GM19238 (cell line): ENCODE results near the gene CCDC159.
"Not testable (repeated sequence)": the region's sequence is repeated elsewhere in the genome, so short reads cannot be mapped to it uniquely, and the experiment has no call there.

Experiments used
- DNase-seq: peaks from one replicate; pipeline ENCODE4 v3.0.0; 2011; ENCODE audit warnings: low spot score; ENCODE audit not compliant: insufficient read length

CCDC159 gene

GRCh38 chr19:11346104-11346940, at the start of gene CCDC159, which contains the start of gene TMEM205:
Gene CCDC159 (plus strand): TSS chr19:11346519. CDS start chr19:11346607, 88 bp downstream.
Gene TMEM205 (minus strand): TSS chr19:11346268. CDS start chr19:11345619, 649 bp downstream.
- peak; percentile 97 for DNase-seq

- no peak for DNase-seq
Measured at GRCh38 chr19:11299946-11300810, 46.1 kb upstream of the CCDC159 start.

GRCh38 chr19:11300811-11301120, 45.6 kb upstream of the CCDC159 start:
- DNase-seq: no peak

- no peak for DNase-seq
Measured at GRCh38 chr19:11304936-11305335, 41.4 kb upstream of the CCDC159 start.

- DNase-seq: no peak
Measured at GRCh38 chr19:11306337-11306736, 40.0 kb upstream of the CCDC159 start.

GRCh38 chr19:11320278-11320995, 25.9 kb upstream of the CCDC159 start:
- DNase-seq: not testable (repeated sequence)

GRCh38 chr19:11321191-11322126, 24.9 kb upstream of the CCDC159 start:
- no peak for DNase-seq

- no peak for DNase-seq
Measured at GRCh38 chr19:11322269-11323024, 23.9 kb upstream of the CCDC159 start.

DNA sequence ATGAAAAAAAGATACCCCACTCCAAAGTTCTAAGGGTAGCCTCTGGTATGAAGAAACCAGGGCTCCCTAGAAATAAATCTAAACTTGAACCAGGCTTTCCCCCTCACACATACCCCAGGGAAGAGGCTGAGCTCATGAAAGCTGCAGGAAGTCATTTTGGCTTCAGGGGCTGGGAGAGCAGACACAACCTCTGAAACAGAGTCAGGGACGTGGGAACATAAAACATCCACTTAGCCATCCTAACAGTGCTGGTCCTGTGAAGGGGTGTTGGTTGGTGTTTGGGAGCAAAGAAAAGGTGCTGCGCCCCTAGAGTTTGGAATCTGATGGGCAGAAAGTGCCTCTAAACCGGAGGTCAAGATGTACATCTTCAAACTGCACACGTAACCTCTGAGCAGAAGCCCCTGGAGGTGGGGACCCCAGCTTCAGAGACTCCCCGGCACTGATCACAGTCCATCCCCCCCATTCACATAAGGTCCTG, 22.7 kb upstream of the CCDC159 start:
- no peak for DNase-seq

DNA sequence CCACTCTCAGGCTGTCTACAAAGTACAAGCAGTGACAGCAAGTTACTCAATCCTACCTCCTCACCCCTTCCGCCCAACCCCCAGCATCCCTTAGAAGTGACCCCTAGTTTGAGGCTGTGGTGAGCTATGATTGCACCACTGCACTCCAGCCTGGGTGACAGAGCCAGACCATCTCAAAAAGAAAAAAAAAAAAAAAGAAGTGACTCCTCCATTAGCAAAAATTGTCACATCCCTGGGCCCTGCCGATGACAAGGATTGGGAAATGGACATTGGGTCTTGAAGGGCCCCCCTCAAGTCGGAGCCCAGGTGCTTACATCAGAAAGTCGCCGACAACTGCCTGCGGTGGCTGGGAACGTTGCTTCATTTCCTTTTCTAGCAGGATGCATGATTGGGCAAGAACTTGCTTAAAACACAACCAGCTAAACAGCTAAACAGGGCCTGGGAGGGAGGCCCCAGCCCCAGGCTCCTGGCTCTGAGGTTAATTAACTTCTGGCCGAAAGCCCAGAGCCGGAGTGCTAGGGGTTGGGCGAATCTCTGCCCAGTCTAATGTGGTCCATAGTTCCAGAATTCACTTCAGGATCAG, 22.1 kb upstream of the CCDC159 start:
- DNase-seq: peak; percentile 35

DNA sequence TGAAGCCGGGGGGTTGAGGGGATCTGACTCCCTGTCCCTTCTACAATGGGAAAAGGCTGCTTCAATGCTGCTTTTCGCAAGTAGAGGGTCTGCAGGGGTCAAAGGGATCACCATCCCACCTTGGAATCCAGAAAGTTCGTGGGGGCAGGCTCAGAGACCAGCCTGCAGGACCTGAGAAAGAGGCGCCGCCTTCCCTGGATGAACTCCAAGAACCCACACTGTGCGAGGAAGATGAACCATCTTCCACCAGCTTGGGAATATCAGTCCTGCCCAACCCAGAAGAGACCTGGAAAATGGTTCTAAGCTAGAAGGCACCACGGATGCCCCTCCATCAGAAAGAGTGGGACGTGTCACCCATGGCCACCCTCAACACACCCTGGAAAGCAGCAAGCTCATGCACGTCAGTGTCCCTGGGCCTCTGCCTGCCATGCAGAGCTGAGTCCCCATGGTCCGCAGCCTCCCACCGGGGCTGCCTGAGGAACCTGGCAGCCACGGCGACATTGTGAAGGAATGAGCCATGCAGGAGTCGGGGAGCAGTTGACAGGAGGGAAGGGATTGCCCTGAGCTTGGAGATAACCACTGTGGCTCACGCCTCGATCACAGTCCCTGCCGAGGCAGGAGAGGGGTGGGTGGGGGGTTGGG, 21.4 kb upstream of the CCDC159 start:
- no peak for DNase-seq

DNA sequence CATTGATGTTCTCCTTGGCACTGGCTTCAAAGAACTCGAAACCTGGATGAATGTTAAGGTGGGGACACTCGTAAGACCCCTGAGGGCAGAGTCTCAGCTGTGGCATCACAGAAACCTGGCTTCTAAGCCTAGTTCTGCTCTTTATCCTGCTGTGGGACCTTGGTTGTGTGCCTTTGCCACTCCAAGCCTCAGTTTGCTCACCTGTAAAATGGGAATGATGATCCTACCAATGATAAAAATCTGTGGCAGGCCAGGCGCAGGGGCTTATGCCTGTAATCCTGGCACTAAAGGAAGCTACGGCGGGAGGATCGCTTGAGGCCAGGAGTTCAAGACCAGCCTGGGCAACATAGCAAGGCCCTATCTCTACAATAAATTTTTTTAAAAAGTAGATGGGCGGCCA, 20.8 kb upstream of the CCDC159 start:
- DNase-seq: no peak

GRCh38 chr19:11330127-11330526, 16.2 kb upstream of the CCDC159 start:
- no peak for DNase-seq

DNA sequence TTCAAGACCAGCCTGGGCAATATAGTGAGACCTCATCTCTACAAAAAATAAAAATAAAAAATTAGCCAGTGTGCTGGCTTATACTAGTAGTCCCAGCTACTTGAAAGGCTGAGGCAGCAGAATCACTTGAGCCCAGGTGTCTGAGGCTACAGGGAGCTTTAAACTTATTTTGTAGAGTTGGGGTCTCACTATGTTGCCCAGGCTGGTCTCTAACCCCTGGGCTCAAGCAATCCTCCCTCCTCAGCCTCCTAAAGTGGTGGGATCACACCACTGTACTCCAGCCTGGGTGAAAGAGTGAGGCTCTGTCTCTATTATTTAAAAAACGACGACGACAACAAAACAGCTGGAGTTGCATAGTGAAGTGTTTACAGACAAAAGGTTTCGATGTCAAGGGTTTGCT, 14.8 kb upstream of the CCDC159 start:
- no peak for DNase-seq

GRCh38 chr19:11332822-11333221, 13.5 kb upstream of the CCDC159 start:
- DNase-seq: no peak

- not testable (repeated sequence) for DNase-seq
Measured at GRCh38 chr19:11333838-11334237, 12.5 kb upstream of the CCDC159 start.

DNA sequence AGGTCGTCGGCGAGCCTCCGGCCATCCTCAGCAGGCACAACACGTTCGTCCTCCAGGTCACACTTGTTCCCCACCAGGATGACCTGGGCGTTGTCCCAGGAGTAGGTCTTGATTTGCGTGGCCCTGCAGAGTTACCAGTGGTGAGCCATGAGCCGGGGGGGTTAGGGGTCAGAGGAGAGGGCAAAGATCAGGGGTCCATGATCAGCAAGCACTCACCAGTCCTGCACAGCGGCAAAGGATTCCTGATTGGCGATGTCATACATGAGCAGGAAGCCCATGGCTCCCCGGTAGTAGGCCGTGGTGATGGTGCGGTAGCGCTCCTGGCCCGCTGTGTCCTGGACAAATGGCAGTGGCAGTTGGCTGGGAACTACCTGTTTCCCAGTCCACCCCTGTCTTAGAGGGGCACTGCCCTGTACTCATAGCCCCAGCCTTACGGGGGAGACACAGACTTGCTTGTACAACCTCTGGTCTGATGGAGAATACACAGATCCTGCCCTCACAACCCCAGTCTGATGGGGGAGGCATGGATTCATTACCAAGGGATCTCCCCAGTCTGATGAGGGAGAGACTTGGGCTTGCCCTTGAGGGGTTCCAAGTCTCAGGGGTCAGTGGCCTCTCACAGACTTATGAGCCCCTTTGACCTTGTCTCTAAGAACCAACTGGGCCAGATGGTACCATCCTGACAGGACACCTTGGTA, 10.7 kb upstream of the CCDC159 start:
- DNase-seq: no peak

- DNase-seq: no peak
Measured at GRCh38 chr19:11337080-11337479, 9.2 kb upstream of the CCDC159 start.
